H9 (cell line): ENCODE results near the gene PDZRN4. TPM values are rescaled to one million over a fixed set of nuclear protein-coding genes. Genes with fewer than 3 reads are reported as not detected.
"Not testable (repeated sequence)": the region's sequence is repeated elsewhere in the genome, so short reads cannot be mapped to it uniquely, and the experiment has no call there.

Experiments
- DNase-seq: peaks from one replicate; pipeline ENCODE4 v3.0.0-alpha.2; 2017
- H2AFZ ChIP-seq: one replicate; pipeline ENCODE4 v1.6.1; 2013; ENCODE audit warnings: mild to moderate bottlenecking, low read length, control low read depth, moderate library complexity
- H2AK5ac ChIP-seq: 2 replicates; pipeline ENCODE4 v1.6.1; 2013; ENCODE audit warnings: low read length, control low read depth, mixed read lengths; ENCODE audit not compliant: insufficient read length
- H2BK120ac ChIP-seq: one replicate; pipeline ENCODE4 v1.6.1; 2013; ENCODE audit warnings: low read depth, mild to moderate bottlenecking, low read length, control low read depth, inconsistent platforms; ENCODE audit not compliant: poor library complexity, severe bottlenecking
- H2BK12ac ChIP-seq: 2 replicates; pipeline ENCODE4 v1.6.1; 2013; ENCODE audit warnings: low read length, control low read depth, mixed read lengths, low read depth; ENCODE audit not compliant: insufficient read length
- H2BK15ac ChIP-seq: 2 replicates; pipeline ENCODE4 v1.6.1; 2013; ENCODE audit warnings: low read depth, low read length, control low read depth
- H2BK20ac ChIP-seq: one replicate; pipeline ENCODE4 v1.6.1; 2013; ENCODE audit warnings: low read depth, mild to moderate bottlenecking, low read length, control low read depth, inconsistent platforms; ENCODE audit not compliant: poor library complexity, severe bottlenecking
- H2BK5ac ChIP-seq: 2 replicates; pipeline ENCODE4 v1.6.1; 2013; ENCODE audit warnings: low read length, control low read depth, mixed read lengths; ENCODE audit not compliant: insufficient read length
- H3K14ac ChIP-seq: 2 replicates; pipeline ENCODE4 v1.6.1; 2013; ENCODE audit warnings: low read length, control low read depth; ENCODE audit not compliant: insufficient read depth
- H3K18ac ChIP-seq: 2 replicates; pipeline ENCODE4 v1.6.1; 2013; ENCODE audit warnings: low read depth, mild to moderate bottlenecking, mixed read lengths, low read length, control low read depth; ENCODE audit not compliant: insufficient read length
- H3K23ac ChIP-seq: 2 replicates; pipeline ENCODE4 v1.6.1; 2013; ENCODE audit warnings: low read length, control low read depth, mixed read lengths, low read depth; ENCODE audit not compliant: insufficient read length
- H3K23me2 ChIP-seq: 2 replicates; pipeline ENCODE4 v1.6.1; 2013; ENCODE audit warnings: low read depth, mild to moderate bottlenecking, mixed read lengths, low read length, control low read depth; ENCODE audit not compliant: insufficient read length, poor library complexity, severe bottlenecking
- H3K27ac ChIP-seq: 2 replicates; pipeline ENCODE4 v1.5.1; 2013; ENCODE audit warnings: low read length, control low read depth, mixed read lengths, low read depth; ENCODE audit not compliant: insufficient read length
- H3K27me3 ChIP-seq: 2 replicates; pipeline ENCODE4 v1.6.1; 2013; ENCODE audit warnings: low read length, control low read depth, inconsistent platforms; ENCODE audit not compliant: insufficient read depth
- H3K4ac ChIP-seq: 2 replicates; pipeline ENCODE4 v1.6.1; 2013; ENCODE audit warnings: low read depth, mild to moderate bottlenecking, control low read depth, inconsistent platforms, low read length, moderate library complexity
- H3K4me1 ChIP-seq: 2 replicates; pipeline ENCODE4 v1.6.1; 2013; ENCODE audit warnings: low read length, control low read depth, inconsistent platforms; ENCODE audit not compliant: insufficient read depth
- H3K4me2 ChIP-seq: 2 replicates; pipeline ENCODE4 v1.6.1; 2013; ENCODE audit warnings: low read length, control low read depth, mixed read lengths; ENCODE audit not compliant: insufficient read length, insufficient read depth
- H3K56ac ChIP-seq: 2 replicates; pipeline ENCODE4 v1.6.1; 2013; ENCODE audit warnings: low read depth, mild to moderate bottlenecking, mixed read lengths, low read length, control low read depth; ENCODE audit not compliant: insufficient read length
- H3K79me1 ChIP-seq: 2 replicates; pipeline ENCODE4 v1.6.1; 2013; ENCODE audit warnings: low read depth, mild to moderate bottlenecking, moderate library complexity, low read length, control low read depth, inconsistent platforms; ENCODE audit not compliant: insufficient read depth, poor library complexity, severe bottlenecking
- H3K79me2 ChIP-seq: 2 replicates; pipeline ENCODE4 v1.6.1; 2013; ENCODE audit warnings: low read length, control low read depth, inconsistent platforms; ENCODE audit not compliant: insufficient read depth
- H3K9ac ChIP-seq: 2 replicates; pipeline ENCODE4 v1.6.1; 2013; ENCODE audit warnings: low read length, control low read depth, mixed read lengths; ENCODE audit not compliant: insufficient read length; ENCODE audit errors: extremely low read depth
- H3K9me3 ChIP-seq: one replicate; pipeline ENCODE4 v1.6.1; 2013; ENCODE audit warnings: low read depth, low read length, inconsistent platforms; ENCODE audit not compliant: control insufficient read depth
- H3T11ph ChIP-seq: one replicate; pipeline ENCODE4 v1.6.1; 2013; ENCODE audit warnings: mild to moderate bottlenecking, low read length, control low read depth, inconsistent platforms
- H4K20me1 ChIP-seq: one replicate; pipeline ENCODE4 v1.6.1; 2013; ENCODE audit not compliant: control insufficient read depth, insufficient read length, insufficient read depth
- H4K5ac ChIP-seq: 2 replicates; pipeline ENCODE4 v1.6.1; 2013; ENCODE audit warnings: low read depth, mild to moderate bottlenecking, mixed read lengths, low read length, control low read depth; ENCODE audit not compliant: insufficient read length
- H4K8ac ChIP-seq: replicated peaks from 2 replicates; pipeline ENCODE4 v1.6.1; 2013; ENCODE audit warnings: low read length, control low read depth, mixed read lengths, low read depth; ENCODE audit not compliant: insufficient read length
- H4K91ac ChIP-seq: 2 replicates; pipeline ENCODE4 v1.6.1; 2013; ENCODE audit warnings: low read depth, mild to moderate bottlenecking, moderate library complexity, mixed read lengths, low read length, control low read depth; ENCODE audit not compliant: insufficient read length
- H3K27ac Mint-ChIP-seq, 3 experiments: 2 replicates in 2 of 3; 3 replicates in 1 of 3; pipeline ENCODE4 v1.8.0; 2020 to 2021; ENCODE audit warnings: mixed read lengths in 3 of 3, mild to moderate bottlenecking in 1 of 3, moderate library complexity in 1 of 3
- H3K27me3 Mint-ChIP-seq: 2 replicates; pipeline ENCODE4 v1.8.0; 2021; ENCODE audit warnings: low read depth, mild to moderate bottlenecking, moderate library complexity, mixed read lengths
- H3K36me3 Mint-ChIP-seq, 3 experiments: 2 replicates in 2 of 3; 3 replicates in 1 of 3; pipeline ENCODE4 v1.8.0; 2020 to 2021; ENCODE audit warnings: low read depth in 3 of 3, mixed read lengths in 3 of 3; ENCODE audit not compliant: insufficient read depth in 1 of 3
- H3K4me1 Mint-ChIP-seq, 2 experiments: 2 replicates each; pipeline ENCODE4 v1.8.0; 2020; ENCODE audit warnings: mixed read lengths in 2 of 2
- H3K4me3 Mint-ChIP-seq, 2 experiments: 2 replicates in 1 of 2; 3 replicates in 1 of 2; pipeline ENCODE4 v1.8.0; 2020 to 2021; ENCODE audit warnings: mild to moderate bottlenecking in 2 of 2, mixed read lengths in 2 of 2, moderate library complexity in 1 of 2
- H3K9me3 Mint-ChIP-seq, 2 experiments: 2 replicates in 1 of 2; 3 replicates in 1 of 2; pipeline ENCODE4 v1.8.0; 2020; ENCODE audit warnings: mild to moderate bottlenecking in 2 of 2, mixed read lengths in 2 of 2, moderate library complexity in 1 of 2
- CTCF ChIP-seq: fragments of 200-600 bp; sonication (generic); conservative IDR thresholded peaks from 3 replicates; pipeline ENCODE4 v1.8.0; 2021; ENCODE audit warnings: antibody characterized with exemption, mild to moderate bottlenecking
- WGBS: extraction: QIAGEN DNeasy Blood & Tissue Kit; methylation state at CpG from one replicate; pipeline ENCODE4 v1.1.7; 2013; ENCODE audit warnings: missing lambda C conversion rate, low lambda C conversion rate, mixed read lengths; ENCODE audit not compliant: insufficient read length; ENCODE audit errors: extremely low coverage; 5-methylcytosine and 5-hydroxymethylcytosine counted together
- total RNA-seq: library from RNA; stranded (reverse); gene quantifications from 2 replicates; pipeline ENCODE4 v1.2.1, GENCODE V29; 2021

Gene PDZRN4
- total RNA-seq, 1 experiment from 2014 or later: not detected

- no peaks in the 10 kb centered on the region; a peak in 1 of 4 replicates for H3K4me1 Mint-ChIP-seq
- no CpG with 5 or more reads among the region's 3 CpGs for WGBS
These were observed 89.8 kb downstream of the PDZRN4 start for GRCh38 chr12:41277946-41278267.

GRCh38 chr12:41280341-41281095, 92.4 kb downstream of the PDZRN4 start:
- not testable (repeated sequence) for H2BK15ac ChIP-seq, H3K27ac Mint-ChIP-seq, H2BK5ac ChIP-seq, H4K5ac ChIP-seq, H3K9me3 ChIP-seq, H3K14ac ChIP-seq, H2BK12ac ChIP-seq, H3K36me3 Mint-ChIP-seq, H3K27me3 Mint-ChIP-seq, H3K27ac ChIP-seq, H3K4me2 ChIP-seq, H4K20me1 ChIP-seq, H2AFZ ChIP-seq, H3K27me3 ChIP-seq, H3K56ac ChIP-seq, H3K23ac ChIP-seq, H3K4me3 Mint-ChIP-seq, H4K91ac ChIP-seq, H3K79me2 ChIP-seq, H4K8ac ChIP-seq, H3K18ac ChIP-seq, H3K23me2 ChIP-seq, H3K4me1 ChIP-seq, H3K79me1 ChIP-seq, H2BK20ac ChIP-seq, H3K4me1 Mint-ChIP-seq, H2AK5ac ChIP-seq, H2BK120ac ChIP-seq, DNase-seq, H3K9me3 Mint-ChIP-seq, H3K9ac ChIP-seq, H3K4ac ChIP-seq, H3T11ph ChIP-seq
- no CpG with 5 or more reads among the region's 14 CpGs for WGBS

More at GRCh38 chr12:41277946-41278267, 89.8 kb downstream of the PDZRN4 start:
- no peak overlapping the region for H3K14ac ChIP-seq
- no peak overlapping the region for H3K9ac ChIP-seq
- no peaks in the 10 kb centered on the region for H3K4me1 ChIP-seq
- H2BK20ac ChIP-seq: no peak overlapping the region
- H2BK12ac ChIP-seq: no peak overlapping the region
- H4K91ac ChIP-seq: no peak overlapping the region
- no peaks in the 10 kb centered on the region for H3K9me3 Mint-ChIP-seq
- TF ChIP-seq CTCF: no peak
- H3K18ac ChIP-seq: no peak overlapping the region
- H3K56ac ChIP-seq: no peak overlapping the region
- H3T11ph ChIP-seq: no peak overlapping the region
- no peak overlapping the region for H2BK15ac ChIP-seq
- no peaks in the 10 kb centered on the region for H3K27me3 Mint-ChIP-seq
- no peak overlapping the region for H3K4ac ChIP-seq
- H3K27me3 ChIP-seq: no peaks in the 10 kb centered on the region
- H4K5ac ChIP-seq: no peak overlapping the region
- no peak overlapping the region for H3K27ac Mint-ChIP-seq
- no peaks in the 10 kb centered on the region for H4K20me1 ChIP-seq
- H3K27ac ChIP-seq: no peak overlapping the region
- no peak overlapping the region for H2BK5ac ChIP-seq
- H4K8ac ChIP-seq: no peak overlapping the region
- H3K23me2 ChIP-seq: no peaks in the 10 kb centered on the region
- no peak overlapping the region for H3K4me2 ChIP-seq
- H3K4me3 Mint-ChIP-seq: no peak overlapping the region
- no peak overlapping the region for H2AK5ac ChIP-seq
- DNase-seq: no peak
- no peaks in the 10 kb centered on the region for H3K36me3 Mint-ChIP-seq
- no peaks in the 10 kb centered on the region for H3K79me1 ChIP-seq
- no peak overlapping the region for H2AFZ ChIP-seq
- H3K9me3 ChIP-seq: no peaks in the 10 kb centered on the region
- H3K79me2 ChIP-seq: no peaks in the 10 kb centered on the region
- H3K23ac ChIP-seq: no peak overlapping the region
- H2BK120ac ChIP-seq: no peak overlapping the region
